ENCODE results near the gene CCDC170. TPM values are rescaled to one million over a fixed set of nuclear protein-coding genes. Genes with fewer than 3 reads are reported as not detected.
A peak's percentile ranks its signal among the peaks of the same experiment; 100 is the strongest.

Gene CCDC170
- total and polyA plus RNA-seq, 9 of the 15 experiments (the other 6 are each of a cell fraction or from before 2014, with no cell fraction given): 0.01 to 0.18 (median 0.05) TPM; not detected in 6

GRCh38 chr6:151451417-151451949 is 42.3 kb upstream of the CCDC170 start:
- H3K27me3 ChIP-seq (ENCODE audit: control insufficient read depth in 2 of 2, insufficient read depth in 2 of 2, low read length in 2 of 2): no peaks in the 10 kb centered on the region
- H3K9me3 ChIP-seq (replicated peaks; ENCODE audit: control insufficient read depth, insufficient read depth, low read depth, low read length): no peaks in the 10 kb centered on the region
- POLR2A ChIA-PET: interaction anchor here (0.7 to 2.0 kb wide), 7 partner anchors 9 to 1124 kb away, joined by 3 to 18 read pairs (median 5); no protein-coding TSS in a partner anchor
- peaks cover 0 to 7% of the 10 kb centered on the region in 2 experiments; a peak in 4 of 5 replicates for H3K4me1 ChIP-seq (replicated peaks in 1 of 2; ENCODE audit: control insufficient read depth in 2 of 2, insufficient read depth in 2 of 2, low read length in 2 of 2)
- peak overlapping the region; percentile 95 for H2AFZ ChIP-seq (ENCODE audit: low read depth, low read length)
- in situ Hi-C loops (cut with MboI): no loop called here
- peak overlapping the region; percentile 78 for H3K27ac ChIP-seq (ENCODE audit: extremely low read depth, low read depth, low read length)
- intact Hi-C loops (cut with micrococcal nuclease): loop anchor here (5.0 kb wide), 1 partner anchor 1531 kb away; the partner anchor contains the start of gene FBXO5
- DNase-seq (ENCODE audit: extremely low read depth in 1 of 4, low spot score in 3 of 4): no peak
- no peaks in the 10 kb centered on the region for H3K9me1 ChIP-seq (ENCODE audit: control insufficient read depth, insufficient read depth, low read length)
- peaks cover 13% of the 10 kb centered on the region for H3K36me3 ChIP-seq (ENCODE audit: control insufficient read depth, insufficient read depth, low read length)
- H3K79me2 ChIP-seq (ENCODE audit: control insufficient read depth, insufficient read depth, low read length): peaks cover 56% of the 10 kb centered on the region
- BruUV-seq (replicated peaks): TSS peak; percentile 84
- H3K4me2 ChIP-seq (ENCODE audit: insufficient read depth, low read length): peak overlapping the region; percentile 91
- no peaks in the 10 kb centered on the region for H4K20me1 ChIP-seq (replicated peaks; ENCODE audit: control insufficient read depth, insufficient read depth, low read length)
- peak; percentile 35 for FAIRE-seq
- CTCF ChIA-PET (ENCODE audit: low intra/inter-chr PET ratio): no interaction called here
- peak overlapping the region; percentile 91 to 93 for H3K9ac ChIP-seq (ENCODE audit: insufficient read depth in 1 of 2, low read depth in 2 of 2, low read length in 2 of 2)
- peak overlapping the region; percentile 75 for H3K4me3 ChIP-seq
- no peak for ATAC-seq
- WGBS (ENCODE audit: insufficient coverage, low coverage, missing lambda C conversion rate): under 1% methylated on average over 22 of the region's 22 CpGs
- TF ChIP-seq NR3C1 (CRISPR knock-in tag; IDR thresholded peaks at IDR 0.05): 0 out of 2 replicates have a peak, but pooled peaks have one; percentile 47
- 0 out of 2 replicates have a peak, but pooled peaks have one; percentile 31 for TF ChIP-seq CEBPG (CRISPR knock-in tag; IDR thresholded peaks at IDR 0.05)
- TF ChIP-seq CEBPG (tag; conservative IDR thresholded peaks at IDR 0.05 in 1 of 2, IDR thresholded peaks at IDR 0.05 in 1 of 2): no peak
- peak; percentile 96 for TF ChIP-seq ZFP1 (CRISPR knock-in tag; IDR thresholded peaks at IDR 0.05)
- TF ChIP-seq SMARCE1 (IDR thresholded peaks at IDR 0.05): 0 out of 2 replicates have a peak, but pooled peaks have one; percentile 47
- TF ChIP-seq ZNF197 (CRISPR knock-in tag; IDR thresholded peaks at IDR 0.05; ENCODE audit: low read depth): no peak
- TF ChIP-seq ZNF589 (CRISPR knock-in tag; IDR thresholded peaks at IDR 0.05; ENCODE audit: low read depth): no peak
- TF ChIP-seq CHD1 (IDR thresholded peaks at IDR 0.05; ENCODE audit: low read length): no peak
- TF ChIP-seq ATF7 (IDR thresholded peaks at IDR 0.05): no peak
- peak; percentile 57; the same call in 1 of the 2 replicates for TF ChIP-seq XRCC3 (IDR thresholded peaks at IDR 0.05)
- TF ChIP-seq POLR3A (IDR thresholded peaks at IDR 0.05; ENCODE audit: borderline replicate concordance, extremely low read depth, insufficient read depth, insufficient read length): no peak
- TF ChIP-seq SREBF2 (CRISPR knock-in tag; IDR thresholded peaks at IDR 0.05): 0 out of 2 replicates have a peak, but pooled peaks have one; percentile 33
- peak; percentile 9; the same call in 1 of the 2 replicates for TF ChIP-seq FOXP1 (CRISPR knock-in tag; IDR thresholded peaks at IDR 0.05)
- TF ChIP-seq STAT5A (IDR thresholded peaks at IDR 0.05; ENCODE audit: borderline replicate concordance, low read length): peak; percentile 28; the same call in 1 of the 2 replicates
- TF ChIP-seq FOXJ3 (CRISPR knock-in tag; IDR thresholded peaks at IDR 0.05): no peak
- no peak for TF ChIP-seq ZNF561 (CRISPR knock-in tag; conservative IDR thresholded peaks at IDR 0.05)
- no peak for TF ChIP-seq ZNF511 (CRISPR knock-in tag; IDR thresholded peaks at IDR 0.05)
- TF ChIP-seq KAT7 (CRISPR knock-in tag; IDR thresholded peaks at IDR 0.05; ENCODE audit: borderline replicate concordance): 0 out of 2 replicates have a peak, but pooled peaks have one; percentile 26
- TF ChIP-seq ARID1B (IDR thresholded peaks at IDR 0.05): no peak
- TF ChIP-seq ZNF282 (CRISPR knock-in tag; IDR thresholded peaks at IDR 0.05): no peak
- no peak for TF ChIP-seq RBBP5 (IDR thresholded peaks at IDR 0.05; ENCODE audit: borderline replicate concordance, insufficient read depth, low read length, poor library complexity, severe bottlenecking)
- TF ChIP-seq MIER1 (IDR thresholded peaks at IDR 0.05; ENCODE audit: low read depth): 0 out of 2 replicates have a peak, but pooled peaks have one; percentile 16
